HK-2 (cell line): ENCODE data around the gene DLX2.
"Not testable (repeated sequence)": the region's sequence is repeated elsewhere in the genome, so short reads cannot be mapped to it uniquely, and the experiment has no call there.

Source experiments
- DNase-seq: peaks from one replicate; pipeline ENCODE4 v3.0.0-alpha.2; 2018; ENCODE audit not compliant: unreplicated experiment

DLX2 gene

GRCh38 chr2:172083628-172084394 lies 18.9 kb downstream of the DLX2 start:
- no peak for DNase-seq

GRCh38 chr2:172082944-172083627 lies 19.6 kb downstream of the DLX2 start:
- no peak for DNase-seq

DNA sequence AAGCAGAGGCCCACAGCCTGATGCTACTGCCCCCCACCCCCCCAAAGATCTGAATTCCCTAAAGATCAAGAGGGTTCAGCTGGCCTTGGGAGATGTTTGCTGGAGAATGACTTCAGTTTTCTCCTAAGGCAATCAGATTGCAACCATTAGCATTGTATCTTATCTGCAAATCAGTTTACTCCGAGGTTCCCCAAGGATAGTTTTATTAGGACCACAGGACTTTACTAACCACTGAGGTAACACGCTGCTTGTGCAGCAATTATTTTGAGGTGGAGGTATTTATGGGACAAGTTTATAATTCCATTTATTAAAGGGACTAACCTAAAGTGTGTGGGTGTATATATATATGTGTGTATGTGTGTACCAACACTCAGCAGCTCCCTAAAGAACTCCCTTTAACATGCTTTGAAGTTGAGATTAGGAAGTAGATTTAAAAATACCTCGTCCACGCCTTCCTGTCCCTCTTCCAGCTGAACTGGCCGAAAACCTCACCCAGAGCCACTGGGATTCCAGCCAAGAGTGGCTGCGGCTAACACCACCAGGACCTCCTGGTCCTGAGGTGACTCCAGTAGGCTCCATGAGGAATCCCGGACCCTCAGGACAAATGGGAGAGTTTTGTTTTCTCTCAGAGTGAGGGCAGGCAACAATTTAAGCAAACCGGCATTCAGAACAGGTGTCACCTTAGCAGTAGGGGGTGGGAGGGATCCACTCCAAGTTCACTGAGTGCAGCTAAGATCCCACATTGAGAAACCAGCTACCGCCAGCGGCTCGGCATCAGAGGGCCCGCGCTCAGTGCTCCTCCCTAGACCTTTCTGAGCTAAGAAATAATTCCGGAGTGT lies 20.4 kb downstream of the DLX2 start:
- no peak for DNase-seq

DNA sequence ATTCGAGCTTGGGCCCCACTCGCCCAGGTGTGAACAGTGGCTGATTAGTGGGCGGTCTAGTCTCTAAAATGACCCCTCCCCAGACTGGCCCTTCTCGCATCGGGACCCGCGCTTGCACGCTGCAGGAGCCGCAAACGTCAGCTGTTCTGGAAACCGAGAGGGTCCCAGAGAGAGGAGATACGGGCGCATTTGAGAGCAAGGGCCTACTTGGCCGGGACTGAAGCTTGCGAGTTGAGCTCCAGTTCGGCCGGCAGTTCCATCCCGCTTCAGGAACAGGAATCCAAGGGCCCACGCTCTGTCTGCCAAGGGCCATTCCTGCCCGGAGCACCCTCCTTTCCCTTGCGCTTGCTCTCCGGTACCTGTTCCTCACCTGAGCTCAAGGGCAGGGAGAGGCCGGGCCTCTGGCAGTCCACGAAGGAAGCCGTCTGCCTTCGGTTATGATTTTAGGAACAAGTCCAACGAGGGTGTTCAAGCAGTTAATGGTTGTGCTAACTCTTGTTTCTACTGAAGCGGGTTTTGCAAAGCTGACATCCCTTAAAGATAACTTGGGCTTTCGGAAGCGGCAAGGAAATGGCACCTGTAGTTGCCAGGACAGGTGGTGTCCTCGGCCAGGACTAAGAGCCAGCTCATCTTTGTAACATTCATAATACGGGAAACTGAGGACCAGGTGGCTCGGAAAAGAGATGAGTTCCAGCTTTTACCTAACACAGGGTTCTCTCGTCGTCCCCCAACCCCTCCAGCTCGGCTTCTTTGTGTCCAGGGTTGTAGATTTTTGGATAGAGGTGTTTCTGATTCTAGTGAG lies 21.3 kb downstream of the DLX2 start:
- DNase-seq, result no peak

DNA sequence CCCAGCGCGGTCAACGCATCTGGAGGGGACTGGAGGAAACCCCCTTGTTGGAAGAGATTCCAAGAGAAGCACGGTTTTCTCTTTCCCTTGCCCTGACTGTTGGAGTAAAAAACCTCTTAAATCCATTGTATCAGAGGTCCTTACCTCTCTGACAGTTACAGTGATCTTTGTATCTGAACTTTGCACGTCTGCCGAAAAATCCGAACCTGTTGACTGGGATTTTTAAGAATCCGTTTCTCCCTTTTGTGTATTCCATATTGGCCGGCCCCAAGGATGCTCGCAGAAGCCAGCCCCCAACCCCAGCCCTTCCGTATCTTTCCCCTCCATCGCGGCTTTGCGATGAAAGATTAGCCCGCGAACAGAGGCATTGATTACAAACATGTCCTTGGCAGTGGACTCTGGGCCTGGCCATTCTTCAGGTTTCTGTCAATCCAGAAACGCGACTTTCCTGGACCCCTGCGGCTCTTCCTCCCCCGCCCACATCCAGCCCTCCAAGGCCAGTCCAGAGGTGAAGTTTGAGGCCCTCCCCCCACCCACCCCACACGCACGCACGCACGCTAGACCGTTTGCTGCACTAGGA lies 22.0 kb downstream of the DLX2 start:
- no peak for DNase-seq

DNA sequence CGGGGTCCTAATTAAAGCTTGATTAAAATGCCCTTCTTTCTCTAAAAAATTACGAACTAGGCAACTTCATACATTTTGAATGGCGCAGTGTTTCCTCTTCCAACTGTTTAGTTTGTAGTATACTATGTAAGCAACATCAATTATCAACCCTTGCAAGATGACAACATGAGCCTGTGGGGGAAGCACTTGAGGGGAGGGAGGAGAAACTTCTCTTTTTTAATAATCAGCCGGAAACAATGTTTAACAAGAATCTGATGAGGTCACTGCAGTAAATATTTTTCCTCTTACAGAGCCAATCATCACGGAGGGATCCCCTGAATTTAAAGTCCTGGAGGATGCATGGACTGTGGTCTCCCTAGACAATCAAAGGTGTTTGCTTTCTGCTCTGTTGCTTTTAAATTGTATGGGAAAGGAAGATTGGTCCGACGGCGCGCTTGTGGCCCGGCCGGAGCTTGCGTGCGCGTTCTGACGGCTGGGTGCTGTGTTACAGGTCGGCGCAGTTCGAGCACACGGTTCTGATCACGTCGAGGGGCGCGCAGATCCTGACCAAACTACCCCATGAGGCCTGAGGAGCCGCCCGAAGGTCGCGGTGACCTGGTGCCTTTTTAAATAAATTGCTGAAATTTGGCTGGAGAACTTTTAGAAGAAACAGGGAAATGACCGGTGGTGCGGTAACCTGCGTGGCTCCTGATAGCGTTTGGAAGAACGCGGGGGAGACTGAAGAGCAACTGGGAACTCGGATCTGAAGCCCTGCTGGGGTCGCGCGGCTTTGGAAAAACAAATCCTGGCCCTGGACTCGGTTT lies 22.7 kb downstream of the DLX2 start:
- DNase-seq, result no peak

- no peak for DNase-seq
Measured at GRCh38 chr2:172079416-172079815, 23.3 kb downstream of the DLX2 start.

DNA sequence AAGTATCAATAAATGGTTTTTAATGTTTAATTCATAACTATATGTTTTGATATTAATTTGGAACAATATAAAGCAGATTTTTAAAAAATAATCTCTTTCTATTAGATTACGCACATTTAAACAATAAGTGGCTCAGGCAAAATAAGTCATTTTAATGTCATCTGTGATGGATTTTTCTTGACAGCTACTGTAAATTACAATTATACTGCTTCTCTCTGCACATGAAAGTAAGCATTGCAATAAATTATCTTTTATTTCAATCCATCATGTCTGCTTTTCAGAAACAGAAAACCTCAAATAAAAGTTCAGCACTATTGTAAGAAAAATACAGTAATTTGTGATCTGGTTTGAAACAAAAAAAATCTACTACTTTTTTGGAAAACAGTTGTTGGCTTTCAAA lies 28.4 kb downstream of the DLX2 start:
- no peak for DNase-seq

DNA sequence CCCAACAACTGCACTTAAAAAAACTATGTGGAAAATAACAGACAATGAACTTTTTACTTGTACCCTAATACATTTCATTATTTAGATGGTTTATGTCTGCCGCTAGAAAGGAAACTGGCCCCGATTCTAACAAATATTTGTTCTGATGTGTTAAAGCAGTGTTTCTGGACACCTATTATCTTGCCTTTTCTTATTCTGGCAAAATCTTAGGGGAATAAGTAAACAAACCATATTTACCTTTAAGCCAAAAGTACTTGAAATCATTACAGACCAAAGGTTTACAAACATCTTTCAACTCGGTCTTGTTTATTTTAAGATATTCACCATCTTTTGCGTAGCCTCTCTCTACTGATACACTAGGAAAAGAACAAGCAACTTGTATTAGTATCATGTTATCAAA lies 29.2 kb downstream of the DLX2 start:
- DNase-seq, result no peak

DNA sequence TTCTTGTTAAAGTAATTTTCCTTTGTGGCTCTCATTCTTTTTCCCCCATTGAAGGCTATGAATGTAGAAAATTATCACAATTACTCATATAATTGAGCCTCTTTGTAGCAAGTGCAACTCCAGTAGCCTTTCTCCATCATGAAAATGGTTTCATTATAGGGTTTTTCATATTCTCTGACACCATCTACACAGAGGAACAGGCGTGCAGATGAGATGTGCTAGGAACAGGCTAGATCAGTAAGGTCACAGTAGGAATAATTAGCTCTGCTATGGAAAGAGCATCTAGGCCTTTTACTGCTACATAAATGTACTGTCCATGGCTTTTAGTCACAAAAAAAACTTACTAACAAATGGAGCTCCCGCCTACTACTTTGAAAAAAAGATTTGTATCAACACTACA lies 30.0 kb downstream of the DLX2 start:
- DNase-seq, result no peak

DNA sequence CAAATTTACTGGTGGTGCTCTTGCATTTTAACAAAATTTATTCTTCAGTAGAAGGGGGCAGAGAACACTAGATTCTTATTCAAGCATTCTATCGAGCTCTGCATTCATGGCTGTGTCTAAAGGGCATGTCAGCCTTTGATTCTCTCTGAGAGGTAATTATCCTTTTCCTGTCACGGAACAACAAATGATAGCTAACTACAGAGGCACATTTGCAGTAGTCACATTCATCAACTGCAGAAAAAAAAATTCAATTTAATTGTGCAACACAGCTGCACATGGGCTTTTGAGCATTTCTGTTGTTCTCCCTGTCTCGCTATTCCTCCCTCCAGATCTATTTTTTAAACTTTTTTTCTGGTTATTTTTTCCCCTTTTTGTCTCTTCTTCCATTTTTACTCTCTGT lies 30.4 kb downstream of the DLX2 start:
- DNase-seq, result no peak

- DNase-seq, result no peak
Measured at GRCh38 chr2:172070936-172071335, 31.8 kb downstream of the DLX2 start.

- DNase-seq, result not testable (repeated sequence)
Measured at GRCh38 chr2:172067905-172068304, 34.8 kb downstream of the DLX2 start.

- DNase-seq, result no peak
Measured at GRCh38 chr2:172066394-172066886, 36.3 kb downstream of the DLX2 start.

GRCh38 chr2:172065111-172065510 lies 37.6 kb downstream of the DLX2 start:
- DNase-seq, result no peak

GRCh38 chr2:172063446-172063845 lies 39.3 kb downstream of the DLX2 start:
- no peak for DNase-seq

DNA sequence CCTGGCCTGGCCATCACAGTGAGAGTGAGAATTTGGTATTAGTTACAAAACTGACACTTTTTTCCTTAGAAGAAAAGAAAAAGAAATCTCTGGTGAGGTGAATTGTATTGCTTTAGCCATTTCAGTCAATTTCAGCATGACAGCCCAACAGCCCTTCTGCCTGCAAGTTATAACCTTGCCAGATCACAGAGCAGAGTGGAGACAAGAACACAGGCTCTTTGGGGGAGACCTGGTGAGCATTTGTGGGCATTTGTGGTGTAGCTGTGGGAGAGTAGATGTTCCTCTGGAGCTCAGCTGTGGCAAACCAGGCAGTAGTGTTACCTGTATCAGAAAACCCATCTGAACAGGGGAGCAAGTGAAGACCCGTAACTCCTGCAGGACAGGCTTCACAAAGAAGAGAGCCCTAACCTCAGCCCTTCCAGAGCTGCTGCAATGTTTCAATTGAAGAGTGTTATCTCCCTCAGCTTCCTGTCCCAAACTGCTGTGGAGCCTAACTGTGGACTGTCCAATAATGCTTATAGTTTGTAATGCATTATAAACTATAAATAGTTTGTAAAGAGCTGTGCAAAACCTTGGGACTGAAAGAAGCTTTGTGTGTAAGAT lies 40.2 kb downstream of the DLX2 start:
- no peak for DNase-seq

DNA sequence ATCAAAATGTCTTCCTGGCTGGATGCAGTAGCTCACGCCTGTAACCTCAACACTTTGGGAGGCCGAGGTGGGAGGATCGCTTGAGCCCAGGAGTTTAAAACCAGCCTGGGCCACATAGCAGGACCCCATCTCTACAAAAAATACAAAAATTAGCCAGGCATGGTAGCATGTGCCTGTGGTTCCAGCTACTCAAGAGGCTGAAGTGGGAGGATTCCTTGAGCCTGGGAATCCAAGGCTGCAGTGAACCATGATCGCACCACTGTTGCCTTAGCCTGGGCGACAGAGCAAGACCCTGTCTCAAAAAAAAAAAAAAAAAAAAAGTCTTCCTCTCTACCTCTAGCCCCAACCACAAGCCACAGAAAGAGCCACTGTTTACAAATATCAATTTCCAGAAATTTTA lies 42.6 kb downstream of the DLX2 start:
- DNase-seq, result not testable (repeated sequence)

DNA sequence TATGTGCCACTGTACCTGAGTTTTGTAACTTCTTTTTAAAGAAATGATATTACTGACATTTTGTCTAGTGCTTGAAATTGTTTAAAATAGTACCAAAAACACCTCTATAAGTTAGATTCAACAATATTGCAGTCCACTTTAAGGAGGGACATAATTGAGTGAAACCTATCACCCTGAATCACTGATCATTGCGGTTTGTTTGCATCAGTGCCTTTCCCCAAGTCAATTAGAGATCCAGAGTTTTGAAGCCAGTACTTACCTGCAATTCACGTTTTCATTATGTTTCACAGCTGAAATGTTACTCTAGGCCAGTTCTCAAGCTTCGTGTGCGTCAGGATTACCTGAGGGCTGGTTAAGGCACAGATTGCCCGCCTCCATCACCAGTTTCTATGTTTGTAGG lies 44.0 kb downstream of the DLX2 start:
- no peak for DNase-seq

- DNase-seq, result no peak
Measured at GRCh38 chr2:172056293-172056692, 46.4 kb downstream of the DLX2 start.
